ENCODE results near the gene SMPDL3A.
"Not testable (repeated sequence)": the region's sequence is repeated elsewhere in the genome, so short reads cannot be mapped to it uniquely, and the experiment has no call there.

Gene SMPDL3A

GRCh38 chr6:122789182-122790027 is at the start of gene SMPDL3A:
SMPDL3A (plus strand) TSS chr6:122789258; CDS start chr6:122789347, 89 bp downstream.
- Histone ChIP-seq H3K4me3 (peak within 1 kb of the TSS; percentile 49 to 89 (median 68)), H3K27ac (peak within 1 kb of the TSS; percentile 83 to 99 (median 95))

GRCh38 chr6:122740091-122740490 is 49.0 kb upstream of the SMPDL3A start:
- no peak overlapping the region for H3K4me3 ChIP-seq
- H3K27ac ChIP-seq, result no peak overlapping the region

GRCh38 chr6:122740936-122741335 is 48.1 kb upstream of the SMPDL3A start:
- no peak overlapping the region for H3K4me3 ChIP-seq
- no peak overlapping the region for H3K27ac ChIP-seq

GRCh38 chr6:122744247-122744646 is 44.8 kb upstream of the SMPDL3A start:
- H3K4me3 ChIP-seq, result not testable (repeated sequence)
- H3K27ac ChIP-seq, result peak overlapping the region in 1 of 21 experiments; percentile 18

- H3K4me3 ChIP-seq, result not testable (repeated sequence)
- H3K27ac ChIP-seq, result peak overlapping the region in 1 of 21 experiments; percentile 18
Observed at GRCh38 chr6:122744856-122745255, 44.2 kb upstream of the SMPDL3A start.

- Histone ChIP-seq H3K4me3 (no peak overlapping the region), H3K27ac (no peak overlapping the region)
Observed at GRCh38 chr6:122746688-122747087, 42.4 kb upstream of the SMPDL3A start.

GRCh38 chr6:122747573-122747972 is 41.5 kb upstream of the SMPDL3A start:
- Histone ChIP-seq H3K4me3 (no peak overlapping the region), H3K27ac (no peak overlapping the region)

GRCh38 chr6:122748945-122749344 is 40.1 kb upstream of the SMPDL3A start:
- not testable (repeated sequence) for H3K4me3 ChIP-seq, H3K27ac ChIP-seq

GRCh38 chr6:122749451-122750050 is 39.5 kb upstream of the SMPDL3A start:
- no peak overlapping the region for H3K27ac ChIP-seq
- no peak overlapping the region for H3K4me3 ChIP-seq

- Histone ChIP-seq H3K27ac (peak overlapping the region in 2 of 21 experiments; percentile 5 to 26), H3K4me3 (no peak overlapping the region)
Observed at GRCh38 chr6:122751326-122751725, 37.7 kb upstream of the SMPDL3A start.

- no peak overlapping the region for H3K4me3 ChIP-seq
- peak overlapping the region in 2 of 21 experiments; percentile 21 to 35 for H3K27ac ChIP-seq
Observed at GRCh38 chr6:122752459-122752858, 36.6 kb upstream of the SMPDL3A start.

- H3K4me3 ChIP-seq, result no peak overlapping the region
- peak overlapping the region in 2 of 21 experiments; percentile 8 to 21 for H3K27ac ChIP-seq
Observed at GRCh38 chr6:122753000-122753687, 35.9 kb upstream of the SMPDL3A start.

GRCh38 chr6:122753688-122754056 is 35.4 kb upstream of the SMPDL3A start:
- Histone ChIP-seq H3K4me3 (no peak overlapping the region), H3K27ac (no peak overlapping the region)

GRCh38 chr6:122754191-122754731 is 34.8 kb upstream of the SMPDL3A start:
- Histone ChIP-seq H3K4me3 (no peak overlapping the region), H3K27ac (no peak overlapping the region)

- Histone ChIP-seq H3K27ac (no peak overlapping the region), H3K4me3 (no peak overlapping the region)
Observed at GRCh38 chr6:122755901-122756300, 33.2 kb upstream of the SMPDL3A start.

GRCh38 chr6:122758927-122759334 is 30.1 kb upstream of the SMPDL3A start:
- no peak overlapping the region for H3K4me3 ChIP-seq
- H3K27ac ChIP-seq, result no peak overlapping the region

- H3K4me3 ChIP-seq, result no peak overlapping the region
- no peak overlapping the region for H3K27ac ChIP-seq
Observed at GRCh38 chr6:122760330-122760729, 28.7 kb upstream of the SMPDL3A start.

GRCh38 chr6:122766256-122766655 is 22.8 kb upstream of the SMPDL3A start:
- Histone ChIP-seq H3K27ac (peak overlapping the region in 1 of 21 experiments; percentile 39), H3K4me3 (no peak overlapping the region)

GRCh38 chr6:122770835-122771601 is 18.0 kb upstream of the SMPDL3A start:
- H3K4me3 ChIP-seq, result no peak overlapping the region
- H3K27ac ChIP-seq, result peak overlapping the region in 7 of 21 experiments; percentile 18 to 78 (median 51)
